SU-DHL-6 (cell line): ENCODE measurements around the gene CAPN5.

Experiments used
- H2AFZ ChIP-seq: fragments of 200-600 bp; sonication (generic); 2 replicates; pipeline ENCODE4 v1.6.1; 2014; ENCODE audit warnings: low read depth, mild to moderate bottlenecking, moderate library complexity, mixed read lengths, antibody characterized with exemption, low read length; ENCODE audit not compliant: severe bottlenecking
- H3F3A ChIP-seq: fragments of 200-600 bp; shearing (Covaris generic); 2 replicates; pipeline ENCODE4 v1.6.0; 2016; ENCODE audit warnings: antibody characterized with exemption, mild to moderate bottlenecking; ENCODE audit not compliant: insufficient read depth
- H3K27ac ChIP-seq: fragments of 200-600 bp; sonication (generic); 2 replicates; pipeline ENCODE4 v1.5.1; 2016; ENCODE audit warnings: low read depth, mild to moderate bottlenecking, low read length, moderate library complexity, mixed read lengths
- H3K27me3 ChIP-seq: fragments of 200-600 bp; sonication (generic), shearing (Covaris generic); 2 replicates; pipeline ENCODE4 v1.6.0; 2014; ENCODE audit warnings: mild to moderate bottlenecking, low read length
- H3K36me3 ChIP-seq: fragments of 200-600 bp; sonication (generic); 2 replicates; pipeline ENCODE4 v1.6.1; 2014; ENCODE audit warnings: mild to moderate bottlenecking, low read length, mixed read lengths
- H3K4me2 ChIP-seq: fragments of 300-600, 200-600 bp; shearing (Covaris generic), sonication (generic); 2 replicates; pipeline ENCODE4 v1.6.0; 2014; ENCODE audit warnings: low read length, low read depth, mild to moderate bottlenecking; ENCODE audit not compliant: poor library complexity, severe bottlenecking
- H3K4me3 ChIP-seq: fragments of 200-600 bp; sonication (generic); 2 replicates; pipeline ENCODE4 v1.5.1; 2014; ENCODE audit warnings: antibody characterized with exemption, low read length, mild to moderate bottlenecking, mixed read lengths; ENCODE audit not compliant: insufficient read depth, poor library complexity, severe bottlenecking
- H3K79me2 ChIP-seq: fragments of 200-600 bp; sonication (generic); 2 replicates; pipeline ENCODE4 v1.6.1; 2014; ENCODE audit warnings: mild to moderate bottlenecking, low read length, moderate library complexity; ENCODE audit not compliant: insufficient read depth
- H3K9ac ChIP-seq: fragments of 200-600 bp; sonication (generic); 2 replicates; pipeline ENCODE4 v1.7.0; 2014; ENCODE audit warnings: mild to moderate bottlenecking, low read length
- H3K9me2 ChIP-seq: fragments of 200-600 bp; sonication (generic); replicated peaks from 2 replicates; pipeline ENCODE4 v1.6.1; 2014; ENCODE audit warnings: low read length; ENCODE audit not compliant: insufficient read depth
- H3K9me3 ChIP-seq: fragments of 200-600 bp; sonication (generic); 2 replicates; pipeline ENCODE4 v1.6.1; 2014; ENCODE audit warnings: low read length, mixed read lengths; ENCODE audit not compliant: insufficient read depth
- H4K20me1 ChIP-seq: fragments of 200-600 bp; sonication (generic); 2 replicates; pipeline ENCODE4 v1.6.1; 2014; ENCODE audit warnings: low read depth, mild to moderate bottlenecking, antibody characterized with exemption, low read length, moderate library complexity, mixed read lengths
- CTCF ChIP-seq: fragments of 200-600 bp; sonication (generic); IDR thresholded peaks from one replicate; pipeline ENCODE4 v1.5.1; 2017; ENCODE audit warnings: antibody characterized with exemption, mild to moderate bottlenecking, low read length, moderate library complexity; ENCODE audit not compliant: insufficient read depth, poor library complexity, severe bottlenecking
- EZH2phosphoT487 ChIP-seq: fragments of 200-600 bp; sonication (generic), shearing (Covaris generic); conservative IDR thresholded peaks from 2 replicates; pipeline ENCODE4 v1.6.1; 2018; ENCODE audit warnings: mild to moderate bottlenecking, antibody characterized with exemption, low read length, moderate library complexity, mixed read lengths

Gene CAPN5

GRCh38 chr11:77080643-77081210 lies 14.0 kb downstream of the CAPN5 start:
- Histone ChIP-seq H3K4me2 (no peak overlapping the region), H3K4me3 (no peak overlapping the region), H3K9me3 (no peaks in the 10 kb centered on the region), H3K27ac (no peak overlapping the region), H3K79me2 (no peaks in the 10 kb centered on the region), H3F3A (no peaks in the 10 kb centered on the region), H3K36me3 (no peaks in the 10 kb centered on the region), H3K9ac (no peak overlapping the region), H4K20me1 (no peaks in the 10 kb centered on the region), H3K9me2 (no peaks in the 10 kb centered on the region), H3K27me3 (no peaks in the 10 kb centered on the region), H2AFZ (no peak overlapping the region)
- TF ChIP-seq CTCF, result no peak
- TF ChIP-seq EZH2phosphoT487, result no peak

- no peak overlapping the region for H3K9ac ChIP-seq
- TF ChIP-seq EZH2phosphoT487 (no peak), CTCF (no peak)
- no peaks in the 10 kb centered on the region for H3K9me3 ChIP-seq
- H3K27me3 ChIP-seq, result no peaks in the 10 kb centered on the region
- H4K20me1 ChIP-seq, result no peaks in the 10 kb centered on the region
- no peak overlapping the region for H3K4me3 ChIP-seq
- H3F3A ChIP-seq, result no peaks in the 10 kb centered on the region
- H3K27ac ChIP-seq, result no peak overlapping the region
- no peak overlapping the region for H2AFZ ChIP-seq
- no peaks in the 10 kb centered on the region for H3K9me2 ChIP-seq
- H3K79me2 ChIP-seq, result no peaks in the 10 kb centered on the region
- H3K4me2 ChIP-seq, result no peak overlapping the region
- no peaks in the 10 kb centered on the region for H3K36me3 ChIP-seq
These were observed 14.6 kb downstream of the CAPN5 start for GRCh38 chr11:77081381-77081851.

- H2AFZ ChIP-seq, result peak overlapping the region; percentile 29
- H4K20me1 ChIP-seq, result no peaks in the 10 kb centered on the region
- H3K4me3 ChIP-seq, result no peak overlapping the region
- H3K27ac ChIP-seq, result no peak overlapping the region
- no peak overlapping the region for H3K4me2 ChIP-seq
- H3K9me3 ChIP-seq, result no peaks in the 10 kb centered on the region
- TF ChIP-seq EZH2phosphoT487 (no peak), CTCF (no peak)
- H3K9me2 ChIP-seq, result no peaks in the 10 kb centered on the region
- no peak overlapping the region for H3K9ac ChIP-seq
- no peaks in the 10 kb centered on the region for H3K79me2 ChIP-seq
- H3K36me3 ChIP-seq, result no peaks in the 10 kb centered on the region
- H3K27me3 ChIP-seq, result no peaks in the 10 kb centered on the region
- no peaks in the 10 kb centered on the region for H3F3A ChIP-seq
These were observed 15.4 kb downstream of the CAPN5 start for GRCh38 chr11:77081976-77082836.
